ENCODE results near the gene SLCO2A1. TPM values are rescaled to one million over a fixed set of nuclear protein-coding genes. Genes with fewer than 3 reads are reported as not detected.

Gene SLCO2A1
- total RNA-seq, 4 donors from 2014 or later = 6.1 to 54.2 (median 33.1) TPM

GRCh38 chr3:134027631-134028030, 2.1 kb downstream of the SLCO2A1 start:
- ATAC-seq (ENCODE audit: low FRiP score) = no peak
- no peak for TF ChIP-seq CTCF (IDR thresholded peaks at IDR 0.05)
- no peak for DNase-seq (ENCODE audit: low spot score)

GRCh38 chr3:134020135-134020680, 9.5 kb downstream of the SLCO2A1 start:
- TF ChIP-seq CTCF (IDR thresholded peaks at IDR 0.05) = no peak
- DNase-seq (ENCODE audit: low spot score) = no peak

GRCh38 chr3:134018850-134019249, 10.9 kb downstream of the SLCO2A1 start:
- no peak for TF ChIP-seq CTCF (IDR thresholded peaks at IDR 0.05)
- ATAC-seq (ENCODE audit: low FRiP score) = no peak
- DNase-seq (ENCODE audit: low spot score) = no peak

More at GRCh38 chr3:134020135-134020680, 9.5 kb downstream of the SLCO2A1 start:
- ATAC-seq (ENCODE audit: low FRiP score) = no peak

GRCh38 chr3:134018406-134018805, 11.3 kb downstream of the SLCO2A1 start:
- TF ChIP-seq CTCF (IDR thresholded peaks at IDR 0.05) = no peak
- DNase-seq (ENCODE audit: low spot score) (no peak), ATAC-seq (ENCODE audit: low FRiP score) (no peak)

GRCh38 chr3:134017490-134017889, 12.2 kb downstream of the SLCO2A1 start:
- no peak for DNase-seq (ENCODE audit: low spot score)
- ATAC-seq (ENCODE audit: low FRiP score) = no peak
- no peak for TF ChIP-seq CTCF (IDR thresholded peaks at IDR 0.05)

GRCh38 chr3:134014270-134014669, 15.5 kb downstream of the SLCO2A1 start:
- no peak for DNase-seq (ENCODE audit: low spot score)
- no peak for TF ChIP-seq CTCF (IDR thresholded peaks at IDR 0.05)
- ATAC-seq (ENCODE audit: low FRiP score) = no peak

- no peak for ATAC-seq (ENCODE audit: low FRiP score)
These were observed 16.4 kb downstream of the SLCO2A1 start for GRCh38 chr3:134013280-134013679.

More at GRCh38 chr3:134013280-134013679, 16.4 kb downstream of the SLCO2A1 start:
- no peak for TF ChIP-seq CTCF (IDR thresholded peaks at IDR 0.05)
- DNase-seq (ENCODE audit: low spot score) = no peak

Measured in omental fat pad (tissue), 4 donors.